GM10847 (cell line): Measurements from ENCODE around the gene ADGB.

Source experiments
- POLR2A ChIP-seq: IDR thresholded peaks from 2 replicates; pipeline ENCODE4 v1.6.1; 2011; ENCODE audit not compliant: insufficient read length; ENCODE audit errors: extremely low read depth

ADGB gene

GRCh38 chr6:146864300-146864699, 265.5 kb downstream of the ADGB start:
- no peak for TF ChIP-seq POLR2A

- TF ChIP-seq POLR2A: no peak
Measured at GRCh38 chr6:146864885-146865284, 266.1 kb downstream of the ADGB start.
